Heart right ventricle (tissue), 16 donors: ENCODE measurements around the gene IPO9. TPM values are rescaled to one million over a fixed set of nuclear protein-coding genes. Genes with fewer than 3 reads are reported as not detected.

Experiments
- ATAC-seq, 8 donors: fragments of 200-7000 bp; cut with Tn5 transposase; one replicate each; pipeline ENCODE4 v1.9.1; 2020; ENCODE audit warnings: mild to moderate bottlenecking in 8 of 8, moderate library complexity in 8 of 8, moderate number of reproducible peaks in 1 of 8
- DNase-seq, 2 donors: peaks; one replicate each; pipeline ENCODE4 v3.0.0-alpha.2; 2020
- H3K27ac ChIP-seq, 10 donors: fragments of 200-600 bp; sonication (generic) in 2 of 10; one replicate each; pipeline versions ENCODE4 v1.5.0 to v1.8.0; 2020 to 2022; ENCODE audit warnings: mild to moderate bottlenecking in 3 of 10
- H3K27me3 ChIP-seq, 7 donors: fragments of 200-600 bp; one replicate each; pipeline ENCODE4 v1.8.0; 2021 to 2022; ENCODE audit warnings: mild to moderate bottlenecking in 2 of 7
- H3K36me3 ChIP-seq, 9 donors: fragments of 200-600 bp; sonication (generic) in 1 of 9; one replicate each; pipeline versions ENCODE4 v1.5.0 to v1.8.0; 2020 to 2022; ENCODE audit warnings: mild to moderate bottlenecking in 2 of 9
- H3K4me1 ChIP-seq, 9 donors: fragments of 200-600 bp; sonication (generic) in 1 of 9; one replicate each; pipeline versions ENCODE4 v1.5.0 to v1.8.0; 2020 to 2022; ENCODE audit warnings: mild to moderate bottlenecking in 4 of 9
- H3K4me3 ChIP-seq, 10 donors: fragments of 200-600 bp; sonication (generic) in 2 of 10; one replicate each; pipeline versions ENCODE4 v1.5.0 to v1.8.0; 2020 to 2022; ENCODE audit warnings: mild to moderate bottlenecking in 7 of 10, moderate library complexity in 2 of 10
- H3K9me3 ChIP-seq, 11 donors: fragments of 200-600 bp in 10 of 11; sonication (generic) in 2 of 11; one replicate each; pipeline versions ENCODE4 v1.5.0 to v1.8.0; 2013 to 2022; ENCODE audit warnings: mild to moderate bottlenecking in 2 of 11, control low read depth in 1 of 11, moderate library complexity in 1 of 11
- CTCF ChIP-seq, 9 donors: fragments of 200-600 bp; sonication (generic) in 2 of 9; IDR thresholded peaks; one replicate each; pipeline versions ENCODE4 v1.5.0 to v1.8.0; 2021 to 2022; ENCODE audit warnings: antibody characterized with exemption in 9 of 9, mild to moderate bottlenecking in 5 of 9, moderate library complexity in 1 of 9
- WGBS, 2 donors: extraction: QIAGEN DNeasy Blood & Tissue Kit; methylation state at CpG; one replicate each; pipeline ENCODE4 v1.1.7; 2013; ENCODE audit warnings: inconsistent platforms in 1 of 2; 5-methylcytosine and 5-hydroxymethylcytosine counted together
- intact Hi-C, 10 donors: fragments of 100-400 bp; cut with DNase I; formaldehyde crosslinking; loops; one replicate each; pipeline versions ENCODE4 v1.11.1 to v1.14.2; 2022
- microRNA-seq, 2 donors: library from miRNA; unstranded; fragments of <30 nt; microRNA quantifications; one replicate each; pipeline ENCODE4 v1.2.0, GENCODE V29; 2021
- polyA plus RNA-seq, 2 donors: library from polyadenylated mRNA; stranded (reverse); fragments of 200-250 nt; gene quantifications; one replicate each; pipeline ENCODE4 v1.2.3, GENCODE V29; 2013
- total RNA-seq, 10 donors: library from RNA; stranded (reverse); fragmentation: NEBNext Ultra II Directional in 3 of 10; extraction: Animal tissue kit (Norgen Biotek cat#: 25700) in 3 of 10; gene quantifications; one replicate each; pipeline versions ENCODE4 v1.2.1 to v1.2.4, GENCODE V29; 2021 to 2023
- donor health status: Arrhythmogenic right ventricular cardiomyopathy.
- donor health status: ischemic (EF 13 %, LVEDD 7.1; RV severe dilation, severe dysfunction).
- donor health status: healthy with polysubstance abuse.
- donor health status: DM: no; HTN: yes; CAD: no.
- donor health status: DM: no; HTN: no; CAD: no.
- donor health status: ischemic (EF 25% LVEDD 6.9; RV normal size, moderate dysfunction).
- donor health status: ischemic (EF 25% LVEDD 5.7; RV mildly dilated, moderate dysfunction).
- donor health status: healthy.
- donor health status: DM: yes; HTN: yes; CAD: no.
- donor health status: Ischemic cardiomyopathy.
- donor health status: ischemic (EF 35%, LVEDD 5.7; RV mildly dilated, moderate dysfunction).
- donor health status: nonischemic (EF 11% LVEDD 7.7; RV severe dilation, severe dysfunction).
- donor health status: DM: yes; HTN: yes; CAD: no.
- donor health status: PGD.
- donor health status: ischemic (EF 29% LVEDD 5.4; RV normal size, mild dysfunction).
- donor health status: nonischemic (EF 23%, LVEDD 6.1; RV moderate dilation, normal function).

Gene IPO9
- total and polyA plus RNA-seq, 12 donors: 12.0 to 31.4 (median 26.5) TPM

DNA sequence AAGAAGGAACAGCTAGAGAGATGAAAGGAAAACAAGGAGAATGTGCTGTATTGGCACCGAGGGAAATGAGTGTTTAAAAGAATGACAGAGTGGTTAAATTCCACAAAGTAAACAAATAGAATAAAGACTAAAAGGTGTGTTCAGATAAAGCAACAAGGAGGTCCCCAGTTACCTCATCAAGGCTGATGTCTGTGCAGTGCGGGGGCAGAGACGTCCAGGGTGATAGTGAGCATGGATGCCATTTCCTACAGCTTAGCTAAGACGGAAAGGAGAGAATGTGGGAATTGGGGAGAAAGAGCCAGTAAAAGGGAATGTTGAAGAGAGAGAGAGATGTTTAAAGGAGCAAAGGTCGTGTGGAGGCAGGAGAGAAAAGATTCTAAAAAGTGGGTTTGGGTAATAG is 101.8 kb downstream of the IPO9 start:
- TF ChIP-seq CTCF (IDR thresholded peaks at IDR 0.05): no peak
- WGBS, 2 donors: 80 to 83% methylated on average over 5 of the region's 5 CpGs
- DNase-seq (no peak), ATAC-seq (no peak)
- Histone ChIP-seq H3K36me3 (no peaks in the 10 kb centered on the region), H3K4me3 (no peak overlapping the region), H3K27ac (no peak overlapping the region), H3K27me3 (no peaks in the 10 kb centered on the region), H3K9me3 (no peaks in the 10 kb centered on the region), H3K4me1 (peaks cover 0 to 5% (median 0%) of the 10 kb centered on the region in 9 donors)
- intact Hi-C loops: no loop called here

Small RNA genes within 50 kb of the gene (microRNA-seq; reads per million reads assigned to microRNA genes)
- gene MIR1231 (0 reads per million in 2 donors), gene MIR6739 (0 reads per million in 2 donors)

Other genes starting within 250 kb of the IPO9 start
- gene SHISA4, start 59.7 kb downstream of the IPO9 start, total RNA-seq: 100 to 1,000 TPM; 104 to 214 (median 130) TPM
- gene SHISA4, start 59.7 kb downstream of the IPO9 start, polyA plus RNA-seq: 10 to 100 TPM; 72.6 to 75.8 TPM
- gene LMOD1, start 117.4 kb downstream of the IPO9 start, total RNA-seq: 10 to 100 TPM in 4 of 10 donors, 1 to 10 TPM in 6; 3.6 to 15.2 (median 9.6) TPM
- 10 to 100 TPM in 1 of 2 donors, 1 to 10 TPM in 1; 9.9 to 22.7 TPM for gene LMOD1, start 117.4 kb downstream of the IPO9 start, polyA plus RNA-seq
- 100 to 1,000 TPM in 2 of 10 donors, 10 to 100 TPM in 8; 71.1 to 113 (median 88.9) TPM for gene TIMM17A, start 126.3 kb downstream of the IPO9 start, total RNA-seq
- 100 to 1,000 TPM in 1 of 2 donors, 10 to 100 TPM in 1; 49.7 to 105 TPM for gene TIMM17A, start 126.3 kb downstream of the IPO9 start, polyA plus RNA-seq
- gene RNPEP, start 153.5 kb downstream of the IPO9 start, total RNA-seq: 10 to 100 TPM; 11.1 to 27.4 (median 15.7) TPM
- gene RNPEP, start 153.5 kb downstream of the IPO9 start, polyA plus RNA-seq: 10 to 100 TPM; 13.8 to 24.0 TPM
- gene ELF3, start 181.4 kb downstream of the IPO9 start, total RNA-seq: 100 to 1,000 TPM in 1 of 10 donors, 10 to 100 TPM in 1, 1 to 10 TPM in 3, under 1 TPM in 3, not detected in 2; 0.09 to 255 (median 1.4) TPM
- 1 to 10 TPM in 1 of 2 donors, under 1 TPM in 1; 0.51 to 2.7 TPM for gene ELF3, start 181.4 kb downstream of the IPO9 start, polyA plus RNA-seq